Gastrocnemius medialis (tissue), 4 donors: Measurements from ENCODE around the gene ITGA8. TPM values are rescaled to one million over a fixed set of nuclear protein-coding genes. Genes with fewer than 3 reads are reported as not detected.

ENCODE experiments used
- ATAC-seq, 2 donors: fragments of 150-250 bp; one replicate each; pipeline ENCODE4 v1.9.1; 2016
- DNase-seq, 2 donors: peaks; one replicate each; pipeline ENCODE4 v3.0.0-alpha.2; 2019
- H3K27ac ChIP-seq, 4 donors: fragments of 200-600 bp; sonication (generic); 1 replicate in 1 of 4; 2 replicates in 3 of 4; pipeline ENCODE4 v1.5.1; 2016 to 2018; ENCODE audit warnings: mild to moderate bottlenecking in 2 of 4, moderate library complexity in 1 of 4
- H3K27me3 ChIP-seq, 3 donors: fragments of 200-600 bp; sonication (generic) in 2 of 3; 1 replicate in 1 of 3; 2 replicates in 2 of 3; pipeline versions ENCODE4 v1.5.1 to v1.6.0; 2016 to 2019; ENCODE audit warnings: mild to moderate bottlenecking in 1 of 3, moderate library complexity in 1 of 3
- H3K36me3 ChIP-seq, 2 donors: fragments of 200-600 bp; sonication (generic) in 1 of 2; one replicate each; pipeline ENCODE4 v1.5.1; 2017 to 2018
- H3K4me1 ChIP-seq, 2 donors: fragments of 200-600 bp; sonication (generic) in 1 of 2; one replicate each; pipeline ENCODE4 v1.5.1; 2016 to 2017; ENCODE audit warnings: mild to moderate bottlenecking in 2 of 2
- H3K4me3 ChIP-seq, 4 donors: fragments of 200-600 bp; sonication (generic) in 3 of 4; 1 replicate in 1 of 4; 2 replicates in 3 of 4; pipeline ENCODE4 v1.5.1; 2016 to 2019; ENCODE audit warnings: mild to moderate bottlenecking in 2 of 4
- H3K9me3 ChIP-seq, 3 donors: fragments of 200-600 bp; sonication (generic) in 2 of 3; 1 replicate in 1 of 3; 2 replicates in 2 of 3; pipeline ENCODE4 v1.5.1; 2016 to 2019
- POLR2A ChIP-seq, 2 donors: fragments of 450-650 bp; IDR thresholded peaks; one replicate each; pipeline ENCODE4 v1.6.1; 2017; ENCODE audit warnings: antibody characterized with exemption in 2 of 2, mild to moderate bottlenecking in 2 of 2, moderate library complexity in 2 of 2
- in situ Hi-C, 4 donors: fragments of 200-750 bp; cut with MboI; loops; one replicate each; pipeline versions ENCODE4 v1.15.0 to v1.8.0; 2017; ENCODE audit warnings: low sequenced_read_pairs in 4 of 4
- intact Hi-C: fragments of 100-400 bp; cut with DNase I; formaldehyde crosslinking; loops from one replicate; pipeline ENCODE4 v1.15.1; 2023; ENCODE audit warnings: low total_unique reads
- total RNA-seq, 4 donors: library from RNA; depleted of rRNA; stranded (reverse); fragments of >200 nt; gene quantifications; one replicate each; pipeline versions ENCODE4 v1.1.0 to v1.2.3, GENCODE V29; 2016
- TF ChIP-seq, protein P1 (sequence below), 5 experiments: fragments of 450-650 bp in 3 of 5; fragments of 200-600 bp in 2 of 5; sonication (generic) in 2 of 5; IDR thresholded peaks in 4 of 5; conservative IDR thresholded peaks in 1 of 5; 1 replicate in 4 of 5; 2 replicates in 1 of 5; pipeline ENCODE4 v1.5.1; 2016 to 2019; ENCODE audit warnings: antibody characterized with exemption in 5 of 5, mild to moderate bottlenecking in 3 of 5, moderate library complexity in 3 of 5

Gene ITGA8
- total RNA-seq, 4 donors from 2014 or later: 1.6 to 17.4 (median 10.3) TPM

DNA sequence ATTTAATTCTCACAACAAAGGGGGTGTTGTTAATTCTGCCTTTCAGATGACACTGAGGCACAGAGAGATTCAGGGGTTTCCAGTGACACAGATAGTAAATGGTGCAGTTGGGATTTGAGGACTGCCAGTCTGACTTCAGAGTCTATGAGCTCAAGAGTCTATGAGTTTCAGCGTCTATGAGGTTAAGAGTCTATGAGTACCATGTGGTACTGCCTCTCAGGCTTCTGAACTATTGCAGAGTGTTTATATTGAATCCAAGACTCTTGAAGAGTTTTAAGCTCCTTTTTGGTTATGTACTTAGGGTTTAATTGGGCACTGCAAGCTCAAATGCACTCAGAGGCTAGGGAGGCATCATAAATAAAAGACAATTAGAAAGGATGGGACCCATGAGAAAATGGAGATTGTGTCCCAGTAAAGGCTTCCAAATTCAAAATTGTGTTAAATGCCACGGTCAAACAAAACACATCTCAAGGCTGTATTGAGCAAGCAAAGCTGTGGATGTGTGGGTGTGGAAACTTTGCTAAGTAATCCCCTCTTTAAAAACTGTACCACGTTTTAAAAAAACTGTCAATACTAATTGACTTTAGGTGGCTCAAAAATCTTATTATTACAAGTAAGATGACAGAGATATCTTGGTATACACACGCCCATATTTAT is 224.7 kb downstream of the ITGA8 start:
- H3K4me1 ChIP-seq: no peaks in the 10 kb centered on the region
- TF ChIP-seq, protein P1, sequence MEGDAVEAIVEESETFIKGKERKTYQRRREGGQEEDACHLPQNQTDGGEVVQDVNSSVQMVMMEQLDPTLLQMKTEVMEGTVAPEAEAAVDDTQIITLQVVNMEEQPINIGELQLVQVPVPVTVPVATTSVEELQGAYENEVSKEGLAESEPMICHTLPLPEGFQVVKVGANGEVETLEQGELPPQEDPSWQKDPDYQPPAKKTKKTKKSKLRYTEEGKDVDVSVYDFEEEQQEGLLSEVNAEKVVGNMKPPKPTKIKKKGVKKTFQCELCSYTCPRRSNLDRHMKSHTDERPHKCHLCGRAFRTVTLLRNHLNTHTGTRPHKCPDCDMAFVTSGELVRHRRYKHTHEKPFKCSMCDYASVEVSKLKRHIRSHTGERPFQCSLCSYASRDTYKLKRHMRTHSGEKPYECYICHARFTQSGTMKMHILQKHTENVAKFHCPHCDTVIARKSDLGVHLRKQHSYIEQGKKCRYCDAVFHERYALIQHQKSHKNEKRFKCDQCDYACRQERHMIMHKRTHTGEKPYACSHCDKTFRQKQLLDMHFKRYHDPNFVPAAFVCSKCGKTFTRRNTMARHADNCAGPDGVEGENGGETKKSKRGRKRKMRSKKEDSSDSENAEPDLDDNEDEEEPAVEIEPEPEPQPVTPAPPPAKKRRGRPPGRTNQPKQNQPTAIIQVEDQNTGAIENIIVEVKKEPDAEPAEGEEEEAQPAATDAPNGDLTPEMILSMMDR (IDR thresholded peaks at IDR 0.05 in 4 of 5, conservative IDR thresholded peaks at IDR 0.05 in 1 of 5): no peak
- no peak for TF ChIP-seq POLR2A (IDR thresholded peaks at IDR 0.05)
- no peak for ATAC-seq
- no peaks in the 10 kb centered on the region for H3K27me3 ChIP-seq
- no peaks in the 10 kb centered on the region for H3K9me3 ChIP-seq
- no peaks in the 10 kb centered on the region for H3K36me3 ChIP-seq
- H3K27ac ChIP-seq: no peak overlapping the region
- no peak for DNase-seq
- no peak overlapping the region for H3K4me3 ChIP-seq
- in situ Hi-C loops: no loop called here
- intact Hi-C loops: no loop called here

DNA sequence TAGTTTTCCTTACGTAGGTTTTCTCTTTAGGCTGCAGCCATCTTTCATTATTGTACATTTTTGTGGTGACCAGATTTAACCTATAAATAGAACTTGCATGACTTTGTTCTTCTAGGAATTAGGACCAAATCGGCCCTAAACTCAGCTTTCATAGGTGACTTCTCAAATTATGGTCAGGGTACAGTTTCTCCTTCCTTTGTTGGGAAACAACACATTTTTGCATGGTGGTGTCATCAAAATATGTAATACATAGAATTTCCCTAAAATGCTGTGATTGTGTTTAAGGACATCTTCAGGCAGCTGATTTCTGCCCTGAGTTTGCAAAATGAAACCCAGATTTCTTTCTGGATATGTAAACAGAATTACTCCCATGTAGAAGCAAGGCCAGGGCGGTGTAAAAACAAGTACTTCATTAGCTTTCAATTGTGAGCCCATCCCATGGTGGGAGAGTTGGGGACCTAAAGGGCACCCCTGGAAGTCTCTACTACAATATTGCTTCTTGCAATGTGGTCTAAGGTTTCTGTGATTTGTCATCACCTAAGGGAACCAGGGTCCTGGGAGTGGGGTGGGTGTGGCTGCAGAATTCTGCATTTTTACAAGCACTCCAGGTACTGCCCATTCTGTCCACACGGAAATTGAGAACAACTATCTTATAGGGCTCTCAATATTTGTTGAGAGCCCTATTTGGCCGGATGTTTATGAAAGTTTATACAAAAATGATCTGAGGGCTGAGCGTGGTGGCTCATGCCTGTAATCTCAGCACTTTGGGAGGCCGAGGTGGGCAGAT is 227.7 kb downstream of the ITGA8 start:
- in situ Hi-C loops: no loop called here

DNA sequence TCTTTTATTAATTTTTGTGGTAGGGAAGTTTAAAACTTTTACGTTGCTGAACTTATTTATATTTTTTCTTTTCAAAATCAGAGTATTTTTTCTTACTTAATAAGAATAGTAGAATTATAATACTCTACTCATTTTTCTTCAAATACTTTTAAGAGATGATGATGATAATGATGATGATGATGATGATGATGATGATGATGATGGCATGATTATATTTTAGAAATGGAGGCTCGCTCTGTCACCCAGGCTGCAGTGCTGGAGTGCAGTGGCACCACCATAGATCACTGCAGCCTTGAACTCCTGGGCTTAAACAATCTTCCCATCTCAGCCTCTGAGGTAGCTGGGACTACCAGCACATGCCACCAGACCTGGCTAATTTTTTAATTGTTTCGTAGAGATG is 230.3 kb downstream of the ITGA8 start:
- H3K27me3 ChIP-seq: no peaks in the 10 kb centered on the region
- no peak overlapping the region for H3K27ac ChIP-seq
- TF ChIP-seq, protein P1 (IDR thresholded peaks at IDR 0.05 in 4 of 5, conservative IDR thresholded peaks at IDR 0.05 in 1 of 5): no peak
- no peak for TF ChIP-seq POLR2A (IDR thresholded peaks at IDR 0.05)
- DNase-seq: no peak
- H3K4me3 ChIP-seq: no peak overlapping the region
- H3K9me3 ChIP-seq: no peaks in the 10 kb centered on the region
- no peaks in the 10 kb centered on the region for H3K36me3 ChIP-seq
- ATAC-seq: no peak
- in situ Hi-C loops: no loop called here
- no peaks in the 10 kb centered on the region for H3K4me1 ChIP-seq
- intact Hi-C loops: no loop called here

More for the DNA sequence above, 227.7 kb downstream of the ITGA8 start:
- H3K27me3 ChIP-seq: no peaks in the 10 kb centered on the region
- no peaks in the 10 kb centered on the region for H3K9me3 ChIP-seq
- TF ChIP-seq POLR2A (IDR thresholded peaks at IDR 0.05): no peak
- TF ChIP-seq, protein P1 (IDR thresholded peaks at IDR 0.05 in 4 of 5, conservative IDR thresholded peaks at IDR 0.05 in 1 of 5): no peak
- intact Hi-C loops: no loop called here
- no peak overlapping the region for H3K4me3 ChIP-seq
- DNase-seq: no peak
- no peak for ATAC-seq
- H3K36me3 ChIP-seq: no peaks in the 10 kb centered on the region
- no peaks in the 10 kb centered on the region for H3K4me1 ChIP-seq
- no peak overlapping the region for H3K27ac ChIP-seq

DNA sequence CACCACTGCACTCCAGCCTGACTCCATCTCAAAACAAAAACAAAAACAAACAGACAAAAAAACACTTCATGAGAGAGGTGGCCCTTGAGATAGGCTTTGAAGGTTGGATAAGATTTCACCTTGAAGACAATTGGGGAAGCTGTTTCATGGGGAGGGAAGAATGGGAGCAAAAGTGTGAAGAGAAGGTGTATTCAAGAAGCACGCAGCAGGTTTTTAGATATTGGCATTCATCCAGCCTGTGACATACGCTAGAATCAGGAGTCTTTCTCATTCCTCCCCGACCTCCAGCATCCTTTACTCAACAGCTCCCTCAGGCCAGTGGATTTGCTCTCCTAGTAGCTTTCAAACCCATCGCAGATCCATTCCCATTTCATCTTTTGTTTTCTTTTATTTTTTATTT is 232.3 kb downstream of the ITGA8 start:
- TF ChIP-seq, protein P1 (IDR thresholded peaks at IDR 0.05 in 4 of 5, conservative IDR thresholded peaks at IDR 0.05 in 1 of 5): no peak
- TF ChIP-seq POLR2A (IDR thresholded peaks at IDR 0.05): no peak
- Histone ChIP-seq H3K4me3 (no peak overlapping the region), H3K4me1 (no peaks in the 10 kb centered on the region), H3K27me3 (no peaks in the 10 kb centered on the region), H3K9me3 (no peaks in the 10 kb centered on the region), H3K36me3 (no peaks in the 10 kb centered on the region), H3K27ac (no peak overlapping the region)
- intact Hi-C loops: no loop called here
- in situ Hi-C loops: no loop called here
- ATAC-seq (no peak), DNase-seq (no peak)
